BJ (cell line): ENCODE results near the gene PARD6B. TPM values are rescaled to one million over a fixed set of nuclear protein-coding genes. Genes with fewer than 3 reads are reported as not detected.

ENCODE experiments used
- CTCF ChIA-PET: fragments of 350-600 bp; formaldehyde crosslinking; extraction: SDS; loops from one replicate; lab custom pipeline; 2021; ENCODE audit warnings: antibody characterized with exemption, inconsistent platforms; lab: Yijun Ruan, JAX
- POLR2A ChIA-PET: fragments of 300-600 bp; sonication (Branson Sonifier 250); formaldehyde crosslinking; extraction: SDS; loops from one replicate; lab custom pipeline; 2021; ENCODE audit warnings: antibody characterized with exemption; lab: Charles Lee
- DNase-seq: peaks from one replicate; pipeline ENCODE4 v3.0.0-alpha.2; 2011; ENCODE audit warnings: low read depth
- H3K27me3 ChIP-seq: 2 replicates; pipeline ENCODE4 v1.6.0; 2011; ENCODE audit warnings: low read length; ENCODE audit not compliant: control insufficient read depth, insufficient read depth
- H3K36me3 ChIP-seq: 2 replicates; pipeline ENCODE4 v1.5.1; 2011; ENCODE audit warnings: low read length; ENCODE audit not compliant: control insufficient read depth, insufficient read depth
- H3K4me3 ChIP-seq: 2 replicates; pipeline ENCODE4 v1.5.1; 2011; ENCODE audit warnings: low read depth, mild to moderate bottlenecking, control low read depth, low read length
- CTCF ChIP-seq: IDR thresholded peaks from 2 replicates; pipeline ENCODE4 v1.5.1; 2011; ENCODE audit warnings: low read depth, mild to moderate bottlenecking, control low read depth, inconsistent platforms, low read length, moderate library complexity; ENCODE audit not compliant: insufficient read depth
- polyA plus RNA-seq: library from polyadenylated mRNA; depleted of rRNA; stranded (reverse); fragments of >200 nt; gene quantifications from 2 replicates; pipeline ENCODE4 v1.2.3, GENCODE V29; 2011

Gene PARD6B
- polyA plus RNA-seq, 1 experiment = 0.11 TPM

GRCh38 chr20:50720582-50720981 is 10.8 kb upstream of the PARD6B start:
- Histone ChIP-seq H3K36me3 (no peaks in the 10 kb centered on the region), H3K27me3 (peaks cover 2% of the 10 kb centered on the region; the same call in 1 of the 2 replicates), H3K4me3 (no peak overlapping the region)
- CTCF ChIA-PET = interaction anchor here (0.9 to 3.7 kb wide), 2 partner anchors 9 to 94 kb away, joined by 3 to 14 read pairs; no protein-coding TSS in a partner anchor
- POLR2A ChIA-PET = no interaction called here
- no peak for TF ChIP-seq CTCF
- DNase-seq = no peak

- Histone ChIP-seq H3K36me3 (no peaks in the 10 kb centered on the region), H3K4me3 (no peak overlapping the region), H3K27me3 (no peaks in the 10 kb centered on the region)
- no peak for TF ChIP-seq CTCF
- POLR2A ChIA-PET = no interaction called here
- CTCF ChIA-PET = no interaction called here
- no peak for DNase-seq
Measured at GRCh38 chr20:50721881-50722281, 9.5 kb upstream of the PARD6B start.

- no peak for TF ChIP-seq CTCF
- Histone ChIP-seq H3K36me3 (no peaks in the 10 kb centered on the region), H3K27me3 (no peaks in the 10 kb centered on the region), H3K4me3 (no peak overlapping the region)
- CTCF ChIA-PET = interaction anchor here (2.7 kb wide), 1 partner anchor 9 kb away, joined by 15 read pairs; no protein-coding TSS in a partner anchor
- DNase-seq = no peak
- POLR2A ChIA-PET = no interaction called here
Measured at GRCh38 chr20:50722424-50723155, 8.8 kb upstream of the PARD6B start.

GRCh38 chr20:50723672-50724071 is 7.7 kb upstream of the PARD6B start:
- no peak for TF ChIP-seq CTCF
- H3K4me3 ChIP-seq = no peak overlapping the region
- CTCF ChIA-PET = interaction anchor here (1.2 to 2.7 kb wide), 2 partner anchors 10 to 25 kb away, joined by 3 to 15 read pairs; no protein-coding TSS in a partner anchor
- H3K36me3 ChIP-seq = no peaks in the 10 kb centered on the region
- no peak for DNase-seq
- no peaks in the 10 kb centered on the region for H3K27me3 ChIP-seq
- POLR2A ChIA-PET = no interaction called here

- H3K36me3 ChIP-seq = no peaks in the 10 kb centered on the region
- H3K27me3 ChIP-seq = no peaks in the 10 kb centered on the region
- TF ChIP-seq CTCF = no peak
- ChIA-PET POLR2A (no interaction called here), CTCF (interaction anchor here (1.2 to 2.7 kb wide), 7 partner anchors 9 to 136 kb away, joined by 3 to 15 read pairs (median 6); no protein-coding TSS in a partner anchor)
- no peak overlapping the region for H3K4me3 ChIP-seq
- DNase-seq = no peak
Measured at GRCh38 chr20:50724112-50724725, 7.2 kb upstream of the PARD6B start.
